ENCODE measurements around the gene MAU2.

MAU2 gene, protein sequence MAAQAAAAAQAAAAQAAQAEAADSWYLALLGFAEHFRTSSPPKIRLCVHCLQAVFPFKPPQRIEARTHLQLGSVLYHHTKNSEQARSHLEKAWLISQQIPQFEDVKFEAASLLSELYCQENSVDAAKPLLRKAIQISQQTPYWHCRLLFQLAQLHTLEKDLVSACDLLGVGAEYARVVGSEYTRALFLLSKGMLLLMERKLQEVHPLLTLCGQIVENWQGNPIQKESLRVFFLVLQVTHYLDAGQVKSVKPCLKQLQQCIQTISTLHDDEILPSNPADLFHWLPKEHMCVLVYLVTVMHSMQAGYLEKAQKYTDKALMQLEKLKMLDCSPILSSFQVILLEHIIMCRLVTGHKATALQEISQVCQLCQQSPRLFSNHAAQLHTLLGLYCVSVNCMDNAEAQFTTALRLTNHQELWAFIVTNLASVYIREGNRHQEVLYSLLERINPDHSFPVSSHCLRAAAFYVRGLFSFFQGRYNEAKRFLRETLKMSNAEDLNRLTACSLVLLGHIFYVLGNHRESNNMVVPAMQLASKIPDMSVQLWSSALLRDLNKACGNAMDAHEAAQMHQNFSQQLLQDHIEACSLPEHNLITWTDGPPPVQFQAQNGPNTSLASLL

DNA sequence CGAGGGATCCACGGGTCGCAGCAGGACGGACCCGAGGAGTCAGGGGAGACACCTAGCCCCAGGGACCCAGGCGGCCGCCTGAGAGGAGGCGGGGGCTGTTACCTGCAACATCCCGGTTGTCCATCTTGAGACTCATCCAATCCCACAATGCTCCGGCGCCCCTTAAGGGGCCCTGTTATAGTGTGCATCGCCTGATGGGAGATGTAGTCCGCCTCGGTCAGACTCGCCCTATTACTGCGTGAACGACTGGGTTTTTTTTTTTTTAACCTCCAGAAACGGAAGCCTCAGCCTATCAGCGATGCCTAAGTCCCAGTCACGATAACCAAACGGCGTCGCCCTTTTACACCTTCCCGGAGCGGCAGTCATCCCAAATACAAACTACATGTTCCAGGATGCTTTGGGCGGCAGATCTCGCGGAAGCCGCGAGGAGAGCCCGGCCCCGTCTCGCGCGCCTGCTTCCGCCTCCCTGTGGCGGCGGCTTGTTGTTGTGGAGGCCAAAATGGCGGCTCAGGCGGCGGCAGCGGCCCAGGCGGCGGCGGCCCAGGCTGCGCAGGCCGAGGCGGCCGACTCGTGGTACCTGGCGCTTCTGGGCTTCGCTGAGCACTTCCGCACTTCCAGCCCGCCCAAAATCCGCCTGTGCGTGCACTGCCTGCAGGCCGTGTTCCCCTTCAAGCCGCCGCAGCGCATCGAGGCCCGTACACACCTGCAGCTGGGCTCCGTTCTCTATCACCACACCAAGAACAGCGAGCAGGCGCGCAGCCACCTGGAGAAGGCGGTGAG is at the start of gene MAU2, which contains the start of gene SUGP1:
Gene MAU2 (plus strand): TSS at position 469 of the 780 bp plus-strand sequence. CDS start 31 bp downstream, at position 500.
Gene SUGP1 (minus strand): TSS at position 149 of the 780 bp plus-strand sequence. CDS start 13 bp downstream, at position 136.
- Mint-ChIP-seq H3K4me1 (peaks cover 45% of the 10 kb centered on the region), H3K27ac (peak within 1 kb of the TSS; percentile 98), H3K36me3 (peaks cover 18% of the 10 kb centered on the region), H3K9me3 (no peaks in the 10 kb centered on the region), H3K4me3 (peak within 1 kb of the TSS; percentile 97), H3K27me3 (no peaks in the 10 kb centered on the region)
- ATAC-seq = peak; percentile 97

GRCh38 chr19:19271828-19272599 is 48.6 kb upstream of the MAU2 start:
- Mint-ChIP-seq H3K27me3 (peaks cover 14% of the 10 kb centered on the region), H3K4me3 (no peak overlapping the region), H3K9me3 (no peaks in the 10 kb centered on the region), H3K36me3 (peaks cover 28% of the 10 kb centered on the region), H3K4me1 (peaks cover 11% of the 10 kb centered on the region), H3K27ac (no peak overlapping the region)
- no peak for ATAC-seq

GRCh38 chr19:19274146-19274545 is 46.5 kb upstream of the MAU2 start:
- no peak overlapping the region for H3K27ac Mint-ChIP-seq
- no peaks in the 10 kb centered on the region for H3K9me3 Mint-ChIP-seq
- no peak overlapping the region for H3K4me3 Mint-ChIP-seq
- H3K36me3 Mint-ChIP-seq = peaks cover 42% of the 10 kb centered on the region
- peaks cover 14% of the 10 kb centered on the region for H3K27me3 Mint-ChIP-seq
- H3K4me1 Mint-ChIP-seq = peaks cover 11% of the 10 kb centered on the region
- no peak for ATAC-seq

DNA sequence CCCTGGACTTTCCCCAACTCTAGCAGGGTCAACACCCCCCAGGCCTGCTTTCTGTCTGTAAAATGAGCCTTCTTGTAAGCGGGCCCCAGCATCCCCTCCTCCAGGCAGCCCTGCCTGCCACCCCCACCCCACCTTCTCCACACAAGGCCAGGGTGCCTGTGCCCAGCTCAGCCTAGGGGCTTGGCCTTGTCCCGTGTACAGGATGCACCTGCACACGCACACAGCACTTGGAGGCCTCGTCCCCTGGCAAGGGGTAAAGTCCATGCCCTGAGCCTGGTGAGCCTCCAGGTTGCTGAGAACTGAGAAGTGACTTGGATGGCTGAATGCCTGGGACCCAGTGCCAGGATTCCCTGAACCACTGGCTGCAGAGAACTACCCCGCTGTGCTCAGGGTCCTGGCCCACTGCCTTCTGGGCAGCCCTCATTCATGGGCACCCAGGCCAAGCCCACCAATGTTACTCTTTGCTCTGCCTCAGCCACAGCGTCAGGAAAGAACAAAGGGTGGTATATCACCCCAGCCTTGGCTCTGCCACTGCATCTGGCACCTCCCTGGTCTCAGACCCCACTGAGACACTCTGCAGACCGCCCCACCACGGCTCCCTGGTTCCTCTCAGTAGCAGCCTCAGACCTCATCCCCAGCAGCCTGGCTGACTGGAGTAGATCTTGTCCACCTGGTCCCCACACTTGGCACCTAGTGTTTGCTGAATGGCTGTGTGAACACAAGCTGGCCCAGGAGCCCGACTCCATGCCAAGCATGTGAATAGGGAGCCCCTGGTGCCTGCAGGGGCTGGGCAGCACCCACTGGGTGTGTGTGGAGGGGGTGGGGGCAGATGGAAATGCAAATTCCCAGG is 45.7 kb upstream of the MAU2 start:
- H3K36me3 Mint-ChIP-seq = peaks cover 48% of the 10 kb centered on the region
- H3K4me1 Mint-ChIP-seq = peaks cover 11% of the 10 kb centered on the region
- ATAC-seq = no peak
- H3K4me3 Mint-ChIP-seq = no peak overlapping the region
- H3K9me3 Mint-ChIP-seq = no peaks in the 10 kb centered on the region
- H3K27ac Mint-ChIP-seq = no peak overlapping the region
- H3K27me3 Mint-ChIP-seq = peaks cover 14% of the 10 kb centered on the region

DNA sequence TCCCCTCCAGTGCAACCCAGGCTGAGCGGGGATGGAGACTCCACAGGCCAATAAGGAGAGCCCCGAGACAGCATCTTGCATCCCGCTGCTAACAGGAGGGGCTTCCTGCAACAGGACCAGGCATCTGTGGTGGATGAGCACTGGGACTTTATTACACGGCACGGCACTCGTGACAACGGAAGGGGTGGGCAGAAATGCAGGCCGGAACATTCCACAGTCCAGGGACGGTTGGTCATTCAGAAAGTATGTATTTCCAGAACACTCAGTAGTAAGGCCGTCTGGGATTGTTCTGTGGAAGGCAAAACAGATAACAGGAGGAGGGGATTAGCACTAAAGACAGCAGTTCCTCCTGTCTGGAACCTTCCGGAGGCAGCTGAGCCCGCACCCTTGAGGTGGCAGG is 44.2 kb upstream of the MAU2 start:
- ATAC-seq = no peak
- H3K27ac Mint-ChIP-seq = no peak overlapping the region
- peaks cover 14% of the 10 kb centered on the region for H3K27me3 Mint-ChIP-seq
- peaks cover 62% of the 10 kb centered on the region for H3K36me3 Mint-ChIP-seq
- H3K4me1 Mint-ChIP-seq = peaks cover 11% of the 10 kb centered on the region
- H3K4me3 Mint-ChIP-seq = no peak overlapping the region
- H3K9me3 Mint-ChIP-seq = no peaks in the 10 kb centered on the region

- Mint-ChIP-seq H3K4me1 (peaks cover 11% of the 10 kb centered on the region), H3K27ac (no peak overlapping the region), H3K36me3 (peaks cover 66% of the 10 kb centered on the region), H3K4me3 (no peak overlapping the region), H3K9me3 (no peaks in the 10 kb centered on the region), H3K27me3 (peaks cover 14% of the 10 kb centered on the region)
- no peak for ATAC-seq
Observed at GRCh38 chr19:19276851-19277250, 43.8 kb upstream of the MAU2 start.

GRCh38 chr19:19278315-19278714 is 42.3 kb upstream of the MAU2 start:
- Mint-ChIP-seq H3K4me3 (no peak overlapping the region), H3K4me1 (peaks cover 9% of the 10 kb centered on the region), H3K36me3 (peaks cover 77% of the 10 kb centered on the region), H3K9me3 (no peaks in the 10 kb centered on the region), H3K27ac (no peak overlapping the region), H3K27me3 (peaks cover 11% of the 10 kb centered on the region)
- ATAC-seq = no peak

DNA sequence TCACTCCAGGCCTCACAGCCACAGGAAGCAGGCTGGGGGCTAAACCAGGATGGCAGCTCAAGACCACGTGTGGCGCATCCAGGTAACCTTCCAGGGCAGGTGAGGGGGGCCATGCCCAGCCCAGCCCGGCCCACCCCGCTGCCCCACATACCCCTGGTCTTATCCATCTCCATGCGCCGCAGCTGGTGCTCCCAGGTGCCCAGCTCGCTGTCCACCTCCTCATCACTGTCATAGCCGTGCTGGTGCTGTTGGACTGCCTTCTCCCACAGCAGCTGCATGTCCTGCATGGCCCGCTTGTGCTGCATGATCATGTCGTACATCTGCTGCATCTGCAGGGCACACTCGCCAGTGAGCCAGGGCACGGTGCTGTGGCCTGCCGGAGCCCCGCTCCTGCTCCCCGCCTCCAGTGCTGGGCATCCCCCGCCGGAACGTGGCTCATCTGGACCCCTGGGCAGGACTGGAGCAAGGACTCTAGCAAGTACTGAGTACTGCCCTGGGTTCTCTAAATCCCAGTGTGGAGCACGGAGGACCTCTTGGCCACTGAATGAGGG is 41.5 kb upstream of the MAU2 start:
- no peak overlapping the region for H3K4me3 Mint-ChIP-seq
- peaks cover under 1% of the 10 kb centered on the region for H3K4me1 Mint-ChIP-seq
- peaks cover 3% of the 10 kb centered on the region for H3K27me3 Mint-ChIP-seq
- peaks cover 80% of the 10 kb centered on the region for H3K36me3 Mint-ChIP-seq
- H3K27ac Mint-ChIP-seq = no peak overlapping the region
- H3K9me3 Mint-ChIP-seq = no peaks in the 10 kb centered on the region
- ATAC-seq = no peak

DNA sequence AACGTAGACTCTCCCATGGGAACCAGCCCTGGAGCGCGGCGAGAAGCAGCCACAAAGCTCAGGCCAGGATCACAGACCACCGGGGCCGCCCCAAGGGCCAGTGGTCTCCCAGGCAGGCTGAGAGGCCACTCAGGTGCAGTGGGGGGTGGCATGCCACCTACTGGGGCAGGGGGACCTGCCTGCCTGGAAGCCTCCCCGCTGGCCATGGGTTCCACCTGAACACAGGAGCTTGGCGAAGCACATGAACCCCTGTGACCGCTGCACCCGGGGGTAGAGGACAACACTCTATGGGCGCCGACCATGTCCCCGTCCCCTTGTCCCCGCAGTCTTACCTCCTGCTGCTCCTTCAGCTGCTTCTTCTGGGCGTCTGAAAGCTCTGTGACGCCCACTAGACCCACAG is 40.8 kb upstream of the MAU2 start:
- no peaks in the 10 kb centered on the region for H3K4me1 Mint-ChIP-seq
- no peak for ATAC-seq

DNA sequence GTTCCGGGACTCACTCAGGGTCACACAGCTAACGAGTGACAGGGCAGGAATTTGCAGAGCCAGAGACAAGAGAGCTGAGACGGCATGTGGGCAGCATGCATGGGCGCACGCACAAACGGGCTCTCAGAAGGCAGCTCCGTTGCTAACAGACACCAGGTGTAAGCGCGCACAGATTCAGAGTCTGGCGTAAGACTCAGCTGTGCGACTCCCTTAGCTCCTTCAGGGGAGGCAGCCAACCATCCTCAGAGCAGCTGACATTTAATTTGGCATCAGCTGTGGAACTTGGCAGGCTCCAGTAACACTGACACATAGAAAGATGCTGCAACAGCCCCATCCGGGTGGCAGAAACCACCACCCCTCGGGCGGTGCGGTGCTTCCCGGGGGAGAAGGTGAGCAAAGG is 40.1 kb upstream of the MAU2 start:
- no peak for ATAC-seq
- no peaks in the 10 kb centered on the region for H3K27me3 Mint-ChIP-seq
- no peaks in the 10 kb centered on the region for H3K9me3 Mint-ChIP-seq
- H3K27ac Mint-ChIP-seq = no peak overlapping the region
- no peak overlapping the region for H3K4me3 Mint-ChIP-seq
- peaks cover 83% of the 10 kb centered on the region for H3K36me3 Mint-ChIP-seq
- H3K4me1 Mint-ChIP-seq = no peaks in the 10 kb centered on the region

More for the DNA sequence above, 40.8 kb upstream of the MAU2 start:
- Mint-ChIP-seq H3K36me3 (peaks cover 84% of the 10 kb centered on the region), H3K27me3 (no peaks in the 10 kb centered on the region), H3K9me3 (no peaks in the 10 kb centered on the region), H3K4me3 (no peak overlapping the region), H3K27ac (no peak overlapping the region)

DNA sequence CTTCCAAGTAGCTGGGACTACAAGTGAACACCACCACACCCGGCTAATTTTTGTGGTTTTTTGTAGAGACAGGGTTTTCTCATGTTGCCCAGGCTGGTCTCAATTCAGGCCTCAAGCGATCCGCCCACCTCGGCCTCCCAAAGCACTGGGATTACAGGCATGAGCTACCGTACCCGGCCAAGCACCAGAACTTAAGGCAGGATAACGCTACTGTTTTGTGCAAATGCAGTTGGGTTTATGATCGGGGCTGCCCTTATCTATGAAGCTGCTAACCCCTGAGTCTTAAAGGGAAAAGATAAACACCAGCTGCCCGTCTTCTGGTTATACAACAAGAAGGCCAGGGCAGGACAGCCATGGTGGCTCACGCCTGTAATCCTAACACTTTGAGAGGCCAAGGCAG is 34.9 kb upstream of the MAU2 start:
- no peaks in the 10 kb centered on the region for H3K27me3 Mint-ChIP-seq
- H3K9me3 Mint-ChIP-seq = no peaks in the 10 kb centered on the region
- no peak overlapping the region for H3K4me3 Mint-ChIP-seq
- H3K36me3 Mint-ChIP-seq = peaks cover 79% of the 10 kb centered on the region
- H3K4me1 Mint-ChIP-seq = no peaks in the 10 kb centered on the region
- no peak overlapping the region for H3K27ac Mint-ChIP-seq
- ATAC-seq = no peak

GRCh38 chr19:19292607-19293006 is 28.0 kb upstream of the MAU2 start:
- H3K9me3 Mint-ChIP-seq = no peaks in the 10 kb centered on the region
- H3K36me3 Mint-ChIP-seq = peaks cover 84% of the 10 kb centered on the region
- H3K27me3 Mint-ChIP-seq = no peaks in the 10 kb centered on the region
- no peak overlapping the region for H3K27ac Mint-ChIP-seq
- no peak for ATAC-seq
- peaks cover 5% of the 10 kb centered on the region for H3K4me1 Mint-ChIP-seq
- H3K4me3 Mint-ChIP-seq = no peak overlapping the region

DNA sequence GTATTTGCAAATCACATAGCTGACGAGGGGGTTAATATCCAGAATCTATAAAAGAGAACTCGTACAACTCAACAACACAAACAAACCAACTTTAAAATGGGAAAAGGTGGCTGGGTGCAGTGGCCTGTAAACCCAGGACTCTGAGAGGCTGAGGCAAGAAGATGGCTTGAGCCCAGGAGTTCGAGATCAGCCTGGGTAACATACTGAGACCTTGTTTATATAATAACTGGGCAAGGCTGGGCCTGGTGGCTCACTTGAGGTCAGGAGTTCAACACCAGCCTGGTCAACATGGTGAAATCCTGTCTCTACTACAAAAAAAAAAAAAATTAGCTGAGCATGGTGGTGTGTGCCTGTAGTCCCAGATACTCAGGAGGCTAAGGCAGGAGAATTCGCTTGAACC is 25.7 kb upstream of the MAU2 start:
- Mint-ChIP-seq H3K4me1 (peaks cover 5% of the 10 kb centered on the region), H3K36me3 (peaks cover 76% of the 10 kb centered on the region), H3K27me3 (no peaks in the 10 kb centered on the region), H3K27ac (no peak overlapping the region), H3K9me3 (no peaks in the 10 kb centered on the region), H3K4me3 (no peak overlapping the region)
- ATAC-seq = no peak
